UCSD-AML1 (cell line): ENCODE results near the gene SH3RF1.

ENCODE experiments used
- DNase-seq: peaks from one replicate; lab custom pipeline; 2025; ENCODE audit not compliant: unreplicated experiment; lab: John Stamatoyannopoulos, UW

Gene SH3RF1

DNA sequence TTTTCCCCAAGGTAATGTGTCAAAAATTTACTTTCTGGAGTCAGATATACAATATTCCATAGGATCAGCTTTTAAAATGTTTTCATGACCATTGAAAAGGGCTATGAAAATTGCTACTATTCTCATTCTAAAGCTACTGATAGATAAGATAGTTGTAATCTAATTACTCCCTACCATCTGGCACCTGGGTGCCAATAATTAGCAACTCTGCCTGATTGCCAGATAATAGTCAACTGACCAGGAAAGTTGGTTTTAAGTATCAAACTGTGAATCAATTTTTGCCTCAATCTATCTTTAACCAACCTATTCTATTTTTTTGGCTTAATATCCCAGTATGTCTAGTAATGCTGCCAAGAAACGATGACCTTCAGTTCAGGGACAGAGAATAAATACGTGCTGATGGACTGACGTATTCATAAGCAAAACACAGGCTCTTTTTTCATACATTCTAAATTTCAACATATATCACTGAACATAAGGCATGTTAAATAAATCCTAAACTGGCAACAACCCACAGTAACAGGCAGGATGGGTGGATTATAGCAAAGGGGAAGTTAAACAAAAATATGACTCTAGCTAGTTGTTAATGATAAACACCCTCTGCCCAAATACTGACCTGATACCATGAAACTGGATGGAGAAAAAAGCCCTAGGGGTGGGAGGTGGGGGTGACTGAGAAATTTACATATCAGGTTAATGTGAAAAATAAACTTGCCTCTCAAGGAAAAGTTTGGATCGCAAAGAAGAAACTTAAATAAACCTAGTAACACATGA is 18.2 kb downstream of the SH3RF1 start:
- no peak for DNase-seq

DNA sequence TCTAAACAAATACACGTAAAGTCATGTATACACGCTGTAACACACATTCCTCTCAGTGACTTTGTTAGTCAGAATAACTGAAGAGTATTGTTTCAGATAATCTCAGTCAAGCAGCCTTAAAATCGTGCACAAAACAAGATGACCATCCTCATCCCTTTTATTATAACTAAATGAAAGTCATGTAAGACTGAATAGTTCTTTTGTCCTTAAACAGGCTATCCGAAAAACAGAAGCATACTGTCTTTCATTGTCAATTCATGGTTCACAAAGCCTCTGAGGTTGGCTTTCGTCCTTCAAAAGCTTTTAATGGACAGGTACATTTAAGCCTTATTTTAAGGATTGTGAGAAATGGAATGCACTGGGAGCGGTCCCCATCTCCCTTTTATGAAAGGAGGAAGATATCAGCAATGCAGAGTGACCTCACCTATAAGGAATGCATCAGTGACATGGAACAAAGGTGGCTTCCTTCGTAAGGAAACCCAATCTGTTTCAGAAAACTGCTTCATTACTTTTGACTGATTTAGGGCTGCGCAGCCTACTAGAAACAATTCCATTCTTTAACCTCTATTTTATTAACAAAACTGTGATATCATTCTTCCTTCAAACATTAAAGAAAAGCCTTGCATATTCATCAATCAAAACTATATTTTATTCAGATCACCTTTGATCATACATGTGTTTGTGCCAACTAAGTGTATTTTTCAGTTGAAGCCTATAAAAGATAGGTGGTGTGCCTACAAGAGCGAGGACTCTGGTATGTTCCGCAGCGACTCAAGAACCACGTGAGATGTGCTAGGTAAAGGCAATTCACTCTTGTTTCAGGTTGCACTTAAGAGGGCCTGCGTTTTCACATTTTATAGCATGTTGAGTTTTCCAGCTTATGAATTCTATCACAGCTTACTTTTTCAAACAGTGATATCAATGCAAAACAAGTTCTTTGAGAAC is 19.2 kb downstream of the SH3RF1 start:
- DNase-seq, result no peak

DNA sequence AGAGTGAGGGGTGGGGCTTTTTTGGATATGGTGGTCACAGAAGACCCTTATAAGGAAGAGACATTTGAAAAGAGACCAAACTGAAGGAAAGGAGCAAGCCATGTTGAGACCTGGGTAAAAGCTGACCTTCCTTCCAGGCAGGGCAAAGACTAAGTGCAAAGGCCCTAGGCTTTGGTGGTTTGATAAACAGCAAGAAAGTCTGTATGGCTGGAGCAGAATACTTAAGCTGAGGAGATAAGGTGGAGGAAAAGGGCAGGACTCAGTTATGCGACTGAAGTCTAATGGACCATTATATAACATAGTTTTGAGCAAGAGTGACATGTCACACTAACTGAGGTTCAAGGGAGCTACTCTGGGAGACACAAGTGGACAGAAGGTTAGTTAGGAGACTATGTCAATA is 20.0 kb downstream of the SH3RF1 start:
- DNase-seq, result no peak

DNA sequence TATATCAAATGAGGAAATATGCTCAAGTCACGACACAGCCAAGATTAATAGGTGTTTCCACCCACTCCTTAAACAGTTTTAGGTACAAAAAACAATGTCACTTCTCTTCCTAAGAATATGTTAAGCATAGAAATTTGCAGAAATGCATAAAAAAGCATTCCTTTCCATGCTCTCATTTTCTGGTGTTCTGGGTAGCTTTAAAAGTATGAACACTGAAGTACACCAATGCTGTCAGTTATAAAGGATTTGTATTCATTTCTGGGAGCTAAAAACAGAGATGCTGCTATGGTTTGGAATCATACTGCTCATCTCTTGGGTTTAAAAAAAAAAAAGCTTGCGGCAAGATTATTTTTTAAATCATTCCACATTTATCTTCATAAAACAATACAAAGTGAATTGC is 20.8 kb downstream of the SH3RF1 start:
- DNase-seq, result no peak

DNA sequence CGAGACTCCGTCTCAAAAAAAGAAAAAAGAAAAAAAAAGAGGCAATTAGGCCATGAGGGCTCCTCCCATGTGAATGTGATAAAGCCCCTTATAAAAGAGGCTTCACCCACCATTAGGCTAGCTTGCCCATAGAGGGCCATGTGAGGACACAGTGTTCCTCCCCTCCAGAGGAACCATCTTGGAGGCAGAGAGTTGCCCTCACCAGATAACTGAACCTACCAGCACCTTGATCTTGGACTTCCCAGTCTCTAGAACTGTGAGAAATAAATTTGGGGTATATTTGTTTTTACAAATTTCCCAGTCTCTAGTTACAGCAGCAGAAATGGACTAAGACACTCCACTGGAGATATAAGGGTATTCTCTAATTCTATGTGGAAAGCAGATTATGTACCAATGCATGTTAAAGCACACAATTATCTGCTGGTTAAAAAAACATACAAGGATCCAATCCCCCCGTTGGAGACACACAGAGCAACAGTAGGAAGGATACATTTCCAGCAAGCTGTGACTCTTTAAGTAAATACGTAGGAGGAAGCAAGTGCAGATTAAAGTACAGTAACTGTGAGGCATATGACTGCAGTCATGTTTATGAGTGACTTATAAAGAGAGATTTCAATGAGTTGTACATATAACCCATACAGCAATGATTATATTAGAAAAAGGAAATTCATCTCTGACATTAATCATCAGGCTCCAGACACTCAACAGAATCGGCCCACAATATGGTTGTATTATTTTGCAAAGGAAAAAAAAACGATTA is 21.4 kb downstream of the SH3RF1 start:
- no peak for DNase-seq

DNA sequence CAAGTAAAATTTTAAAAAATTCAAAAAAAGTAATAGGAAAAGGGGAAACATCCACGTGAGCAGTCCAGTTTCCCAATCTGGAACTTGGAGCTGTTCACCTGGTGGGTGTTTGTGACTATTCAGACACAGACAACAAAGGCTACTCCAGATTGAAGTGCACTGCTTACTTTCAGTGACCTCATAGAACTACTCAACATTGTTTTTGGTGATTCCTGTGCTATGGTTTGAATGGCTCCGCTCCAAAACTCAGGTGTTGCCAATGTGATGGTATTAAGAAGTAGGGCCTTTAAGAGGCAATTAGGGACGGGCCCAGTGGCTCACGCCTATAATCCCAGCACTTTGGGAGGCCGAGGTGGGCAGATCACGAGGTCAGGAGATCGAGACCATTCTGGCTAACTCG is 22.1 kb downstream of the SH3RF1 start:
- DNase-seq, result no peak

DNA sequence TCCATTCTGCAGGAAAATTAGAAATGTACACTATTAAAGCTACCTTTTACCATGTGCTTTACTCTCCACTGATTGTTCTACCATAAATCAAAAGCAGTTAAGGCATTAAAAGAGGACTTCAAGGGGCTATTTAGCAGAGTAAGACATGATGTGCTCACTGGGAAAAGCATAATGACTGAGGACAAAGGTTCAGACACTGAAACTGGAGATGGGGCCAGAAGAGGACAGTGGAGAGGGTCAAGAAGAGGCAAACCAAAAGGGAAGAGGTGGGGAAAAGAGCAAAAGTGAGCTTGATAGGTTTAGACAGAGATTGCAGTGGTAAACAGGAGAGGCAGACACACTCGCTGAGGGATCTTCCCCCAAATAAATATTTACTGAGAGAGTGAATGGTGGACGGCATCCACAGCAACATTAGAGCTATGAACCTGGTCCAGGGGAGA is 23.8 kb downstream of the SH3RF1 start:
- no peak for DNase-seq

DNA sequence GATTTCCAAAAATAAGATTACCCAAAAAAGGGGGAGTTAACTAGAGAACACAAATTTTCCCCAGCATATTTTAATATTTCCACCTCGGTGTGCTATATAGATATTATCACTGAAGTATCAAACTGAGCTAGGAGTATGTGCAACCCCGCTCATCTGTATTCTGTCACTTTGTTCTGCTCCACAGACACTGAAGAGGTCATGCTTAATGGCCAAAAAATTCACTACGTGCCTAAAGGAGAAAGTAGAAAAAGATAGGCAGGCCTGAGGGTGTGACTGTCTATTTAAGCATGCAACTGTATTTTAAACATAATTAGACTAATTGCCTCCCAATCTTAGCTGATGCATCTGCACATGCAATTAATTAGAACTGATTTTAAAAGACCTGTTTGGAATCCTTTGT is 24.5 kb downstream of the SH3RF1 start:
- DNase-seq, result no peak

DNA sequence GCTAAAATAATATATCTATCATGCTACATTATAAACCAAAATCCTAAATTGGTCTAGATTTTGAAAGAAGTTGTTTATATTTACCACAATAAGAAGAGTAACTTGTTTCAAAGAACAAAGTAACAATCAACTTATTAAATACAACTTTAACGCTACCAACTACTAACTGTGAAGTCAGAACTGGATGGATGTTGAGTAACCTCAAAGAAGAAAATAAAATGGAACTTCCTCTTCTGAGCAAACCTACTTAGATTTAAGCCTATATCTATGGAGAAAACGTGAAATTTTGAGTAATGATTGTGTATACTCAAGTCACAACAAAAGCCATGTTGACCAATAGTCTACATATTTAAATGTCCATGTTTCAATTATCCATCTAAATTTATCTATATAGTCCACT is 25.7 kb downstream of the SH3RF1 start:
- no peak for DNase-seq

DNA sequence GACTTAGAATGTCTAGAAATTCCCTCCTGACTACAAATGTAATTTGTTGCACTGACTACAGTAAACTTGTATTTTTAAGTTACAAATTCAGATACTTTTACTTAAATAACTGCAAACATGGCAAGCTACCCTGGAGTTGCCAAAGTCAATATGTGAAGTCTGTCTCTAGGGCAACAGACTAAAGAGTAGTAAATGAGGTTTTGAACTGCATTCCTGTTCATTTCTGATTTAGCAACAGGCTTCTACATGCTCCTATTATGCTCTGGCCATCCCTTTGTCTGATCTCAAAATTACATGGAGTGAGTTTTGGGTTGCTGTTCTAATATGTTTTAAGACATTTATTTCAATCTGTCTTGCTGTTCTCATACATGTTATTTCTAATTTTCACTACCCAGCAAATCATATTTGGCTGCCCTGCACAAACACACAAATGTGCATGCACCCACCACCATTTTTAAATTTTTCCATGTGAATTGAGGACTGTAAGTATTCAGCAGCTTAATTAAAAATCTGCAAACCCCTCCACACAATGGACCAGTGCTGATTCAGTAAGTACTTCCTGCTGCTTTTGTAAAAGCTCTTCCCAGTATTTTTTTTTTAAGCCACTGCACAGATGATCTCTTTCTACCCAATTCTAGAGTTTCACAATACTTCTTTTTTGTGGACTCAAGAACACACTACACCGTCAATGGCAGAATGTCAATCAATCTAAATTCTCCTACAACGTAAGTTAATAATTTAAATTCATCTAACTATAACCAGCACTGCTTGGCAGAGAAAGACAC is 26.7 kb downstream of the SH3RF1 start:
- no peak for DNase-seq

DNA sequence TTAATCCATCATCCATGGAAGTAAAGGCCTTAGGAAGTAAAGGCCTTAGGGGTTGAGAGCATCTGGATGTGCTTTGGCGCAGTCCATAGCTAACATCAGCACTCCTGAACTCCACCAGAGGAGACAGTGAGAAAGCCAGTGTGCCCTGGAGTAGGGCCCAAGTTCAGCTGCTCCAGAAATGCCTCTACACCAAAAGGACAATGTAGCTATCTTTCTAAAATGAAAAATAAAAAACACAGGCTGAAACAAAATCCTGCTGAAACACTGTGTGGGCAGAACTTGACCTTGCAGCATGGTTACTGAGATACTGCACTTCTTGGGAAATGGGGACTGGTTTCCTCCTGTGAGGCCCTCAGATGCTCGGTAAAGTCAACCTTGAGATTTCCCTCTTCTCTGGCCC is 29.3 kb downstream of the SH3RF1 start:
- no peak for DNase-seq

DNA sequence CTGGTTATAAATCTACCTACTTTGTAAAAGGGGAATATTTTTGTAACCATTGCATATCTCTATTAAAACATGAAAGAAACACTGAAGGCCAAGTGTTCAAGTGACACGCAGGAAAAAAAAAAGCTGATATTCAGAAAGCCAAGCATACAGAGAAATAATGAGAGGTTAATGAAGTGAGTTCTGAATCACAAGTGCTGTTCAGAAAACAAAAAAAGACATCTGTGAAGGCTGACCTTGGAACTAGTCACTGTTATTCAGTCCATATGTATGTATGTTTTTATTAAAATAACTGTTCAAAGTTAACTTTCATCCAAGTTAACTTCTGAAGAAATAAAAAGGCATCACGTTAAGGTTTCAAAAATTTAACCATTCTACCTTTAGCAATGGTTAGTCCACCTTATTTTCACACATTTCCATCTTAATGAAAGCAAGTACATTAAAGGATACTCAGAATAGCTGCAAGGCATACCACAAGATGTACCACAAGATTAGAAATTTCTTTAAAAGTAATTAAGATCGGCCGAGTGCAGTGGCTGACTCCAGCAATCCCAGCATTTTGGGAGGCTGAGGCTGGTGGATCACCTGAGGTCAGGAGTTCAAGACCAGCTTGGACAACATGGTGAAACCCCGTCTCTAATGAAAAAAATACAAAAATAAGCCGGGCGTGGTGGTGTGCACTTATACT is 31.4 kb downstream of the SH3RF1 start:
- no peak for DNase-seq

DNA sequence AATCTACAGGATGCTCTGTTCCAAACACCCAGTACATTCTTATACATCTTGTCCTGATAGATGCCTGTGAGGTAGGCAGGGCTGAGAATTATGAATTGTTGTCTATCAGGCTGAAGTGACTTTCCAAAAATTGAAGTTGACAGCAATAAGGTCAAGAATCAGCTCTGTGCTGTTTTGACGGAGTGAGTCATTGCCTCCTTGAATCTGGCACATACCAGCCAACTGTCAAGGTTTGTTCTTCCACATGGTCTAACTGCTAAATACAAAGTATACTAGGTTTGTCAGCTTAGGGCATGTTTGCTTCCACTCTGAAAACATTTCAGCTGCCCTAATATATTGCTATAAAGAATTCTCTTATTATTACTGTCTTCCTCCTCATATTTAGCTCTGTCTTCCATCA is 32.3 kb downstream of the SH3RF1 start:
- no peak for DNase-seq

DNA sequence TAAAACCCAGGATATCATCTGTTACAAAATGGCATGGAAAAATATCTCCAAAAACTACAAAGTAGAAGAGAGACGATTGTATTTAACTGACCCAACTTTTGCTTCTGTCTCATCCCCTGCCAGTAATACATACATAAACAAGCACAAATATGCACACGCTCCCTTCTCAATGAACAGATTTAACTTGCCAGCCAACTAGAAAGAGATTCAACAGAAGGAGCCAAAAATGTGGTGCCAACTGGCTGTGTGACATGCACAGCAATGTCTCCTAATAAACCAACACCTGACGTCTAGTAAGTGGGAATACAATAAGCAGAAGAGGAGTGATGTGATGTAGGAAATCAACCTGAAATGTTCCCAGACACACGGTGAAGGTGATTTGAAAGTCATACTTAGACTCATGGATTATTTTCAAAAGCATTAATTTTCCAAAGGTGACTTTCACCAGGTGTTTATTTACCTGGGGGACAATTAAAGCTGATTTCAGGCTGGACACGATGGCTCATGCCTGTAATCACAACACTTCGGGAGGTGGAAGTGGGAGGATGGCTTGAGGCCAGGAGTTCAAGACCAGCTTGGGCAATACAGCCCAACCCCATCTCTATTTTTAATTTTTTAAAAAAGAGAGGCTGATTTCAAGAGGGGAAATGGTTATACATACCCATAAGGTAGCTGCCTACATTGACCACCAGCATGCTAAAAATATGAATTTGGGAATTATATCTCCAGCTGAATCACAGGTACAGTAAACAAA is 33.7 kb downstream of the SH3RF1 start:
- DNase-seq, result no peak

DNA sequence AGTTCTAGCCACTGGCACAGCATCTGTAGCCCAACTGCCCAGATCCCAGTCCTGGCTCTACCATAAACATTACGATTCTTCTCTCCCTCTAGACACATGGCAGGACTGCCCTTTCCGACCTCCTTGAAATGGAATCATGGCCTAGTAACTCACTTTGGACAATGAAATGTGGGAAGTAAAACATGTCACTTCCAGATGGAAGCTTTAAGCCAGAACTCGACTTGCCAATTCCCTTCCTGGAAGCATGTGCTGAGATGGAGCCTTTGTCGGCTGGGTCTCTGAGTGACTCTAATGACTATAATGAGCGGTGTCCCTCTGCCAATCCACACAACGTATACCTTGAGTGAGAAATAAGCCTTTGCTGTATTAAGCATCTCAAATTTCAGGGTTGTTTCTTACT is 34.7 kb downstream of the SH3RF1 start:
- DNase-seq, result no peak

DNA sequence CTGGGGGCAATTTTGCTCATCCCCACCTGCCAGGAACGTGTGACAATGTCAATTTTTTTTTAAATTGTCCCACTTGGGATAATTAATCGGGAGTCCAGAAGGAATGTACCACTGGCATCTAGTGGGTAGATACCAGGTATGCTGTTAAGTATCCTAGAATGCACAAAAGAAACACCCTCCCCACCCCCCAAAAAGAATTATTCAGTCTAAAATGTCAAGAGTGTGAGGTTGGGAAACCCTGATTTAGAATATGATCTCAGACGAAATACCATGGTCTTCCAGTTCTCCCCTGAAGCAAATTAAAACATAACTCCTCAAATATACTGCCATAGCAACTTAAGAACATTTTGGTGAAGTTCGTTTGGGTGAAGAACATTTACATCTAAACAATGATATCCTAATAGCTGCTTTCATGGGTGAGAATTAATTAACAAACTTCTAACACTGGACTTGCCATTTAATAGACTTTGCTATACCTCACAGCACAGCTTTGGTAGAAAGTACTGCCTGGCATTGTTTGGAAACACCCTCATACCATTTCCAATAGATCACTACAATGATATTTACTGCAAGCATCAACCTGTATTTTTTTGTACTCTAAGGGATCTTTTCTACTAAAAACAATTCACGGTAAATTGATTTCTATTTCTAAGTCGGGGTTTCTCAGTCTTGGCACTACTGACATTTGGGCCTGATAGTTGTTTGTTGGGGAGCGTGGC is 36.5 kb downstream of the SH3RF1 start:
- DNase-seq, result no peak

DNA sequence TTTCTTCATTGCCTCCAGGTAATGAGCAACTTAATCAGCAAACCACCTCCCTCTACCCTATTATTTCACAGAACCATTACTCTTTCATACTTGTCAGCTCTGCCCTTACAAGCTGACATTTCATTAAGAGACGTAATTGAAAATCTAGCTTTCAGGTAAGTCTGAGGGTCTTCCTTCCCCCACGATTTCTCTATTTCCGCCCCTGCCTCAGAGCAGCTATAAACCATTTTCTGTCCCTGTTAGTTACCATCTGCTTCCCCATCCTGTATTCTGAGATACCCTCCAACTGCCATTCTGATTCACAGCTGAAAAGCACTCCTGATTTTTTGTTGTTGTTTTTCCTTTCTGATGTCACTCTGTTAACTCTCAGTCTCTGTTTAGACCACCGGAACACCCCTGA is 37.1 kb downstream of the SH3RF1 start:
- no peak for DNase-seq

DNA sequence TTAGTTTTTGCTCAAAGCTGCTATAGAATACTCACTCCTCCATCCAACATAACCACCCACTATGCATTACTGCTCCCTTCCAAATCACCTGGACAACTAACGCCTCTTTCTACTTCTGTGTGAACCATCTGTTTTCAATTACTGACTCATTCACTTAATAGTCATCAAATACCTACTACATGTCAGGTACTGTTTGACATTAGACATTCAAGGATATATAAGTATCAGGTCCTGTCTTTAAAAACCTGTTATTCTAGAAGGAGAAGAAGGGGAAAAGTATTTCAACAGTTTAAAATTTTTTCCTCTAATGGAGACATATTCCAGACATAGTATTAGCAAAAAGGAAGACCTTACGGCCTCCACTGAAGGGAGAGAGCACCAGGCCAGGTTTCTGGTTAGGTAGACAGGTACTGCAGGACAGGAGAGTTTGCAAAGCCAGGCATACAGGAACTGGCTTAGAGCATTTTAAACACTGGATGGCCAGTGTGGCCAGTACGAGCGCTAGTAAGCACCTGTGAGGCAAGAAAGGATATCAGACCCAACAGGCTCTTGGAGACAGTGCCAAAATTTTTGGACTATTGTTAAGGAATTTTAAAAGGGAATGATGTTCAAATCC is 39.0 kb downstream of the SH3RF1 start:
- no peak for DNase-seq
